GM21529 (cell line): ENCODE measurements around the gene LRRC34.
A peak's percentile ranks its signal among the peaks of the same experiment; 100 is the strongest.

Source experiments
- ATAC-seq: cut with Tn5 transposase; IDR thresholded peaks from one replicate; pipeline ENCODE4 v1.9.1; 2021; ENCODE audit not compliant: unreplicated experiment

Gene LRRC34

GRCh38 chr3:169815590-169816150, 3.0 kb upstream of the LRRC34 start:
- ATAC-seq = no peak

GRCh38 chr3:169813757-169814517, 1.2 kb upstream of the LRRC34 start:
- ATAC-seq = peak; percentile 84

- no peak for ATAC-seq
Observed at GRCh38 chr3:169813278-169813677, 574 bp upstream of the LRRC34 start.

- peak; percentile 3 for ATAC-seq
Observed at GRCh38 chr3:169811631-169812331, 923 bp downstream of the LRRC34 start.

GRCh38 chr3:169809230-169809795, 3.4 kb downstream of the LRRC34 start:
- ATAC-seq = no peak

- ATAC-seq = no peak
Observed at GRCh38 chr3:169804681-169805080, 8.0 kb downstream of the LRRC34 start.

- ATAC-seq = no peak
Observed at GRCh38 chr3:169792359-169792758, 20.3 kb downstream of the LRRC34 start.

GRCh38 chr3:169790687-169791429, 21.8 kb downstream of the LRRC34 start:
- no peak for ATAC-seq

- no peak for ATAC-seq
Observed at GRCh38 chr3:169790219-169790618, 22.5 kb downstream of the LRRC34 start.

- no peak for ATAC-seq
Observed at GRCh38 chr3:169787791-169788190, 24.9 kb downstream of the LRRC34 start.

- ATAC-seq = no peak
Observed at GRCh38 chr3:169787120-169787519, 25.6 kb downstream of the LRRC34 start.

GRCh38 chr3:169781209-169781855, 31.4 kb downstream of the LRRC34 start:
- no peak for ATAC-seq

- ATAC-seq = no peak
Observed at GRCh38 chr3:169780742-169781141, 32.0 kb downstream of the LRRC34 start.

GRCh38 chr3:169777822-169778221, 34.9 kb downstream of the LRRC34 start:
- ATAC-seq = no peak

GRCh38 chr3:169774186-169774585, 38.5 kb downstream of the LRRC34 start:
- no peak for ATAC-seq

- ATAC-seq = peak; percentile 83
Observed at GRCh38 chr3:169772897-169773816, 39.5 kb downstream of the LRRC34 start, which contains the start of gene MYNN. TSS of gene MYNN (plus strand) at chr3:169773396. CDS start at chr3:169774296, 900 bp downstream.

GRCh38 chr3:169772305-169772896, 40.3 kb downstream of the LRRC34 start:
- ATAC-seq = peak; percentile 25

GRCh38 chr3:169771497-169772304, 41.0 kb downstream of the LRRC34 start:
- ATAC-seq = peak; percentile 8
